Testis (tissue), 3 donors: ENCODE measurements around the gene NALCN. TPM values are rescaled to one million over a fixed set of nuclear protein-coding genes. Genes with fewer than 3 reads are reported as not detected.

Source experiments
- DNase-seq: peaks from one replicate; pipeline ENCODE4 v3.0.0-alpha.2; 2019
- H3K27ac ChIP-seq, 2 donors: fragments of 200-600 bp; sonication (generic); one replicate each; pipeline ENCODE4 v1.5.1; 2019
- H3K27me3 ChIP-seq: fragments of 200-600 bp; sonication (generic); one replicate; pipeline ENCODE4 v1.5.1; 2019
- H3K36me3 ChIP-seq: fragments of 200-600 bp; sonication (generic); one replicate; pipeline ENCODE4 v1.5.1; 2017; ENCODE audit warnings: low read depth; ENCODE audit errors: missing control alignments
- H3K4me1 ChIP-seq: fragments of 200-600 bp; sonication (generic); one replicate; pipeline ENCODE4 v1.5.1; 2019
- H3K4me3 ChIP-seq, 2 donors: fragments of 200-600 bp; sonication (generic); one replicate each; pipeline ENCODE4 v1.5.1; 2017 to 2019
- H3K9me3 ChIP-seq: fragments of 200-600 bp; sonication (generic); one replicate; pipeline ENCODE4 v1.5.1; 2017
- POLR2A ChIP-seq: fragments of 450-650 bp; IDR thresholded peaks from one replicate; pipeline ENCODE4 v1.6.1; 2017; ENCODE audit warnings: antibody characterized with exemption, mild to moderate bottlenecking, moderate library complexity
- WGBS, 2 donors: methylation state at CpG; one replicate each; pipeline ENCODE4 v1.1.5; 2018; 5-methylcytosine and 5-hydroxymethylcytosine counted together
- intact Hi-C: fragments of 100-400 bp; cut with DNase I; formaldehyde crosslinking; loops from one replicate; pipeline ENCODE4 v1.15.1; 2023; ENCODE audit warnings: low total_unique reads
- polyA plus RNA-seq: library from polyadenylated mRNA; stranded (reverse); fragments of 350-450 nt; fragmentation: Illumina TruSeq; extraction: RNeasy Lipid Tissue Mini Kit (QIAGEN cat#74804); gene quantifications from one replicate; pipeline ENCODE4 v1.2.3, GENCODE V29; 2014; ENCODE audit warnings: low read depth, low replicate concordance; ENCODE audit not compliant: insufficient read depth
- total RNA-seq, 2 donors: library from RNA; depleted of rRNA; stranded (reverse); fragments of >200 nt; gene quantifications; one replicate each; pipeline ENCODE4 v1.2.3, GENCODE V29; 2016
- TF ChIP-seq, protein P1 (sequence below), 3 experiments: fragments of 450-650 bp in 2 of 3; fragments of 200-600 bp in 1 of 3; sonication (generic) in 1 of 3; IDR thresholded peaks; one replicate each; pipeline ENCODE4 v1.5.1; 2016 to 2019; ENCODE audit warnings: antibody characterized with exemption in 3 of 3, mild to moderate bottlenecking in 2 of 3, moderate library complexity in 1 of 3

The NALCN gene
- total and polyA plus RNA-seq, 3 donors from 2014 or later = 2.9 to 4.0 (median 3.2) TPM

DNA sequence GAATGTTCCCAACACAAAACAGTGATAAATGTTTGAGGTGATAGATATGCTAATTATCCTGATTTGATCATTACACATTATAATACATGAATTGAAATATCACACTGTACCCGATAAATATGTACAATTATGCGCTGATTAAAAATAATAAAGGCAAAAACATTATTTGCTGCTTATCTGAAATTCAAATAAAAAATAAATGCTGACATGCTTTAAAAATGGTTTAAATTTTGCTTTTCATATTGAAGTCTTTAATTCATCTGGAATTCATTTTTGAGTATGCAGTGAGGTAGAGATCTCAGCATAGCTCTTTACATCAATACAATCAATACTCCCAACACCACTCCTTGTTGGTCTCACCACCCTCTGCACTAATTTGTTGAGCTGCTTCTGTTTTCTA, 330.8 kb downstream of the NALCN start:
- 23% methylated on average over 2 of the region's 2 CpGs for WGBS, 2 donors
- no peaks in the 10 kb centered on the region for H3K27me3 ChIP-seq
- H3K4me3 ChIP-seq = no peak overlapping the region
- no peak for DNase-seq
- H3K27ac ChIP-seq = no peak overlapping the region
- H3K36me3 ChIP-seq = no peaks in the 10 kb centered on the region
- H3K4me1 ChIP-seq = no peaks in the 10 kb centered on the region
- intact Hi-C loops = no loop called here
- no peaks in the 10 kb centered on the region for H3K9me3 ChIP-seq
- TF ChIP-seq, protein P1, sequence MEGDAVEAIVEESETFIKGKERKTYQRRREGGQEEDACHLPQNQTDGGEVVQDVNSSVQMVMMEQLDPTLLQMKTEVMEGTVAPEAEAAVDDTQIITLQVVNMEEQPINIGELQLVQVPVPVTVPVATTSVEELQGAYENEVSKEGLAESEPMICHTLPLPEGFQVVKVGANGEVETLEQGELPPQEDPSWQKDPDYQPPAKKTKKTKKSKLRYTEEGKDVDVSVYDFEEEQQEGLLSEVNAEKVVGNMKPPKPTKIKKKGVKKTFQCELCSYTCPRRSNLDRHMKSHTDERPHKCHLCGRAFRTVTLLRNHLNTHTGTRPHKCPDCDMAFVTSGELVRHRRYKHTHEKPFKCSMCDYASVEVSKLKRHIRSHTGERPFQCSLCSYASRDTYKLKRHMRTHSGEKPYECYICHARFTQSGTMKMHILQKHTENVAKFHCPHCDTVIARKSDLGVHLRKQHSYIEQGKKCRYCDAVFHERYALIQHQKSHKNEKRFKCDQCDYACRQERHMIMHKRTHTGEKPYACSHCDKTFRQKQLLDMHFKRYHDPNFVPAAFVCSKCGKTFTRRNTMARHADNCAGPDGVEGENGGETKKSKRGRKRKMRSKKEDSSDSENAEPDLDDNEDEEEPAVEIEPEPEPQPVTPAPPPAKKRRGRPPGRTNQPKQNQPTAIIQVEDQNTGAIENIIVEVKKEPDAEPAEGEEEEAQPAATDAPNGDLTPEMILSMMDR (IDR thresholded peaks at IDR 0.05) = no peak
- TF ChIP-seq POLR2A = no peak

DNA sequence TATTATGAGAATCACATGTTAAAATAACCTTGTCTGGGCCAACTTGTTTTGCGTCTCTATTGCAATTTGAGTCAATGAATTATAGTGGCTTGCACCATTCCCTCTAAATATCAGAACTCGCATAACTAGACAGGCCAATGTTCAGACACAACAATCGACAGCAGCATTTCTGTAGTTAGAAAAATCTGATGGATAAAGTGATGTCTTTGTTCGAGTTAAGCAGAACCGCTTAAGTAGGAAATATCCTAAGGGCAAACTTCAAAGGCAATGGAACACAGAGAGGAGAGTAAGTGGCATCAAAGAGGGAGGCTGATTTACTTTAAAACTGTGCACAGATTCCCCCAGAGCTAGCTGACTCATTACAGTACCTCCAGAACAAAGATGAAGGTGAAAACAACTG, 333.9 kb downstream of the NALCN start:
- Histone ChIP-seq H3K36me3 (no peaks in the 10 kb centered on the region), H3K27me3 (no peaks in the 10 kb centered on the region), H3K4me3 (no peak overlapping the region), H3K27ac (no peak overlapping the region), H3K4me1 (no peaks in the 10 kb centered on the region), H3K9me3 (no peaks in the 10 kb centered on the region)
- no peak for DNase-seq
- WGBS, 2 donors = 82 to 91% methylated on average over 5 of the region's 5 CpGs
- TF ChIP-seq, protein P1 (IDR thresholded peaks at IDR 0.05) = no peak
- TF ChIP-seq POLR2A = no peak
- intact Hi-C loops = no loop called here

GRCh38 chr13:101080616-101081015, 335.7 kb downstream of the NALCN start:
- no peak for DNase-seq
- Histone ChIP-seq H3K4me3 (no peak overlapping the region), H3K27me3 (no peaks in the 10 kb centered on the region), H3K27ac (no peak overlapping the region), H3K36me3 (no peaks in the 10 kb centered on the region), H3K4me1 (no peaks in the 10 kb centered on the region), H3K9me3 (no peaks in the 10 kb centered on the region)
- TF ChIP-seq POLR2A = no peak
- TF ChIP-seq, protein P1 (IDR thresholded peaks at IDR 0.05) = no peak
- intact Hi-C loops = no loop called here

- Histone ChIP-seq H3K4me3 (no peak overlapping the region), H3K9me3 (no peaks in the 10 kb centered on the region), H3K27me3 (no peaks in the 10 kb centered on the region), H3K4me1 (no peaks in the 10 kb centered on the region), H3K36me3 (no peaks in the 10 kb centered on the region), H3K27ac (no peak overlapping the region)
- TF ChIP-seq POLR2A = no peak
- TF ChIP-seq, protein P1 (IDR thresholded peaks at IDR 0.05) = no peak
- intact Hi-C loops = no loop called here
- whole genome bisulfite sequencing, 2 donors = 68 to 88% methylated on average over 12 of the region's 12 CpGs
- no peak for DNase-seq
These were observed 351.0 kb downstream of the NALCN start for GRCh38 chr13:101065329-101065728.

DNA sequence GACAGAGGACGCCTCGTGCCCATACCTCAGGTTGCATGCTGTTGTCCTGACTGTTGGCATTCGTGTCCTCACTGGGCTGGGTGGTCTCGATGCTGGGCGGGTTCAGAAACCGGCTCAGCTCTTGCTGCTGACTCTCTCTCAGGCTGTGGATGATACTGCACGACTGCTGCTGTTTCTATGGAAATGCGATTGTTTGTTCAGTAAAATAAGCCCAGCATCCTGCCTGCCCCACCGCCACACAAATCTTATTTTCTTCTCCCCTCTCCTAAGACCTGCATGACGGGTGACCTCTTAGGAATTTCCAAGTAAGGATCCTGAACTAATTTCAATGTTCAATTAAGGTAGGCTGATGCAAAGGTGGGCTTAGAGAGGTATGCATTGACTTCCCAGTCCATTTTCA, 356.5 kb downstream of the NALCN start:
- no peaks in the 10 kb centered on the region for H3K4me1 ChIP-seq
- no peaks in the 10 kb centered on the region for H3K9me3 ChIP-seq
- intact Hi-C loops = no loop called here
- no peak for DNase-seq
- WGBS, 2 donors = 67 to 73% methylated on average over 10 of the region's 10 CpGs
- no peak overlapping the region for H3K4me3 ChIP-seq
- H3K27ac ChIP-seq = no peak overlapping the region
- H3K27me3 ChIP-seq = no peaks in the 10 kb centered on the region
- no peaks in the 10 kb centered on the region for H3K36me3 ChIP-seq
- TF ChIP-seq POLR2A = no peak
- TF ChIP-seq, protein P1 (IDR thresholded peaks at IDR 0.05) = no peak
